ENCODE data around the gene WNT2.
"Not testable (repeated sequence)": the region's sequence is repeated elsewhere in the genome, so short reads cannot be mapped to it uniquely, and the experiment has no call there.

Gene WNT2

DNA sequence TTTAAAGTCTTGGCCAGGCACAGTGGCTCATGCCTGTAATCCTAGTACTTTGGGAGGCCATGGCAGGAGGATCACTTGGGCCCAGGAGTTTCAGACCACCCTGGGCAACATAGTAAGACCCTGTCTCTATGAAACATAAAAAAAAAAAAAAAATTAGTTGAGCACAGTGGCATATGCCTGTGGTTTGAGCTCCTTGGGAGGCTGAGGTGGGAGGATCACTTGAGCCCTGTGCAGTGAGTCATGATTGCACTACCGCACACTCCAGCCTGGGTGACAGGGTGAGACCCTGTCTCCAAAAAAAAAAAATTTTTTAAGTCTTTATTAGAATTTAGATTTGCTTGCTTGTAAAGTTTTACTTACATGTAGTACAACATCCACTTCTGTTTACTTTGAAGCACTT, 14.0 kb downstream of the WNT2 start:
- no peak for DNase-seq (ENCODE audit: low spot score)

DNA sequence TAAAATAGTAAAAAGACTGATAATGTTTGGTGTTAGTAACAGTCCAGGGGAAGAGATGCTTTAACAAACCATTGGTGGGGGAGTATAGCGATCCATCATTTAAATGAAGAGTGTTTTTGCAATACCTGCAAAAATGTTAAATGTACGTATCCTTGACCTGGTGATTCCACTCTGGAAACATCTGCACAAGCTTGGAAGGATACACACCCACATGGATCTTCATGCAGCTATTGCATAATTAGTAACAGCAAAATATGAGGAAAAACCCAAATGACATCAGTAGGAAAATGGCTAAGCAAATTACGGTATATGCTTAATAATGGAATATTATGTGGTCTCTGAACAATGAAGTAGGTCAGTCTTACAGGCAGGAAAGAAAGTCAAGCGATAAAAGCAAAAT, 20.5 kb downstream of the WNT2 start:
- DNase-seq (ENCODE audit: low spot score), result no peak

DNA sequence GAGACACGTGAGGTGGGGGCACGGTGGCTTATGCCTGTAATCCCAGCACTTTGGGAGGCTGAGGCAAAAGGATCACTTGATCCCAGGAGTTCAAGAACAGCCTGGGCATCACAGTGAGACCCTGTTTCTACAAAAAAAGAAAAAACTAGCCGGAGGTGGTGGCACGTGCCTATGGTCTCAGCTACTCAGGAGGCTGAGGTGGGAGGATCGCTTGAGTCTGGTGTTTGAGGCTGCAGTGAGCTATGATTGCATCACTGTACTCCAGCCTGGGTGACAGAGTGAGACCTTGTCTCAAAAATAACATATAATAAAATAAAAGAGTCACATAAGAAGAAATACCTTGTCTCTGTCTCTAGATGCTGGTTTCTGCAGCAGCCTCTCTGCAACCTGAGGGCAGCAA, 22.4 kb downstream of the WNT2 start:
- not testable (repeated sequence) for DNase-seq (ENCODE audit: low spot score)

DNA sequence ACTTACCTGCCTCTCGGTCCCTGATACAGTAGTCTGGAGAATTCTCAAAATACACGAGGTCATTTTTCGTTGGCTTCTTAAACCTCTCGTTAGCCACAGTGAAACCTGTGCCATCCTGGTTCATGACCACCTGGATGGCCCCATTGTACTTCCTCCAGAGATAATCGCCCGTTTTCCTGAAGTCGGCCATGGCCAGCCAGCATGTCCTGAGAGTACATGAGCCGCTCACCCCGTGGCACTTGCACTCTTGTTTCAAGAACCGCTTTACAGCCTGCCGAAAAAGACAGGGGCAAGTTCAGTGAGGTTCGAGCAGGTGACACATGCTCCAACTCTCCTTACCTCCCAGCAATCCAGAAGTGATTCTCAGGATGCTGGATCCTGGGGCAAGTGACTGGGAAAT, 25.3 kb downstream of the WNT2 start:
- DNase-seq (ENCODE audit: low spot score), result no peak

DNA sequence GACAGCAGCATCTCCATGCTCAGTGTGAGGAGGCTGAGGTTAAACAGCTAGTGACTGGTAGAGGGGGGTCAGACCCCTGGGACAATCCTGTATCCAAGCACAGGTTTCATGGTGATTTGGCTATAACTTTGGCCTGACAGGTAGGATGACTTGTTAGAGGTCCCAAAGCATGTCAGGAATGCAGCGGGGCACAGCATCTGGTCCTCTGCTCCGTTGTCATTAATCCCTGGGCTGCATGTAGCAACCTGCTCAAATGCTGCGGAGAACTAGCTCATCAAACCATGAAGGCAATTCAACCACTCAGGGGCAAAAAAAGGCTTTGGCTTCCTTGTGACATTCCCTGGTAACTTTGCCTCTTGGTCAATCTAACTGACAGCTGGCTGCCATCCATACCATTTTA, 26.8 kb downstream of the WNT2 start:
- no peak for DNase-seq (ENCODE audit: low spot score)

DNA sequence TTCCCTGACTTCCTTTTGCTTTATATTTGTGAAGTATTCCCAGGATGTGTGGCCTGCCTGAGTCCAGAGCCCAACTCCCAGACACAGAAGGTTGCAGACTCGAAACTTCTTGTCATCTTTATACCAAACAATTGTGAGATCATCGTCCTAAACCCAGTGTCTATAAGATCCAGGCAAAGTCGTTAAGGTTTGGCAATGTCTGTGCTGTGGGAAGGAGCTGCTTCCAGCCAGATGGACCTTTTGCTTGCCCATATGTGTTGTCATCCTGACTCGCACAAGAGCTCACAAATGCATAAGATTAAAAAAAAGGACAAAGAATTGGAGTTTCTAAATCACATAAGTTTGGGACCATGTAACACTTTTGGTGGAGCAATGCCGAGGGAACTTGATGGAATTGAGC, 37.0 kb downstream of the WNT2 start:
- DNase-seq (ENCODE audit: low spot score), result no peak

DNA sequence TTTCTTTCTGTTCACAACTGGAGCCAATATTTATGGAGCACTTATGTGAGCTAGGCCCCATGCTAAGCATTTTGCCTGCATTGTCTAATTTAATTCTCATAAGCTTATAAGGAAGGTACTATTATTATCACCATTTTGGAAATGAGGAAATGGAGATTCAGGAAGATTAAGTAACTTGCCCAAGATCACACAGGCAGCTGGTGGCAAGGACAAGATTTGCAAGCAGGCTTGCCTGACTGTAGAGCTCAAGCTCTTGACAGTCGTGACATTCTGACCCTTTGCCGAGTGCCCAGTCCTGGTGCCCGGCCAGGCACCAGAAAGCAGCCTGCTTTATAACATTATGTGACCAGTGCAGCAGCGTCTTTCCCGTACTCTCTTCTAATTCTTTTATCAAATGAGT, 38.2 kb downstream of the WNT2 start:
- DNase-seq (ENCODE audit: low spot score), result no peak

DNA sequence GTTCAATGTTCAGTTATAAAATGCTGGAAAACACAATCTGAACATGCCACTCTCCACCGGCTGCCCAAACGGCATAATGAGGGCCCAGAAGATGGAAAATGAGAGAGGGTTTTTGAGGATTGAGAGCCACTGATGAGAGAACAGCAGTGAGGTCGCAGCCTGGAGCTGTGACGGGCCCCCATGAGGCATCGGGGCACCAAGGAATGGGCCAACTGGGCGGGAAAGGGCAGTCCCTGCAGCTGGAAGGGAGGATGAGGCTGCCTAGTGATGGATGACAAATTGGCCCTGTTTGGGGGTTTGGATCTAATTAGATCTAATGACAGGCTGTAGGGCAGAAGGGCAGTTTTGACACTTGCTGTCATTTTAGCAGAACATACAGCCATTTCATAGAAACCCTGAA, 39.1 kb downstream of the WNT2 start:
- no peak for DNase-seq (ENCODE audit: low spot score)

DNA sequence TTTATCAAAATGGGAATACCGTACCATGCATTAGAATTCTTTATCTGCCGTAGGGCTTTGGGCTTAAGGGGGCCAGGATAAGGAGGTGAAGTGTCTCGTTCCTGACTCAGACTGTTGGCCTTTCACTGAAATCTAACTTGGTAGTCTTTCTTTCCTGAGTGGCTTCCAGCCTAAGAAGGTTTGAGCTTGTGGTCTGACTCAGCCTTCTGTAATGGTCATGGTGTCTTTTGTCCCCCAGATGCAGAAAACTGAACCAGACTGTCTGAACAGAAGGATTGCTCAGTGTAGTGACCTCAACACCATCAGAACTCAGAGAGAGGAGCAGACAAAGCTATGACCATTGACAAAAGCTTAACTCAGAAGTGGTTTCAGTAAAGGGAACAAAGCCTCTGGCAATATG, 39.5 kb downstream of the WNT2 start:
- DNase-seq (ENCODE audit: low spot score), result peak; percentile 80

DNA sequence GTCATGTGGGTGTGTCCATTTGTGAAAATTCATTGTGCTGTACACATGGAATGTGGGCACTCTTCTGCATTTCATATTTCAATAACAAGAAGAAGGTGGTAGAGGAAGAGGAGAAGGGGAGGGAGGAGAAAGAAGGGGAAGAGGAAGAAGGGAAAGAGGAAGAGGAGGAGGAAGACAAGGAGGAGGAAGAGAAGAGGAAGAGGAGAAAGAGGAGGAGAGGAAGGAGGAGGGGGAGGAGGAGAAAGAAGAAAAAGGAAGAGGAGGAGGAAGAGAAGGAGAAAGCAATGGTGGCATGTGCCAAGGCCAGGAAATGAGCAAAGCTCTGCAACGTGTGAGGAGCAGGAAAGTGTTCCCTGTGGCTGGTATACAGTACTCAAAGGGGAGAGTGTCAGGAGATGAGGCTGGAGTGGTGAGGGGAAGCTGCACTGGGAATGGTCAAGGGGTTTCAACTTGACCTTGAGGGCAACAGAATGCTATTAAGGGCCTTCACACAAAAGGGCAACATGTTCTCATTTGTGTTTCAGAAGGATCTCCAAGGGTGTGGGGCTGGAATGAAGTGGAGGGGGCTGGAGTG, 40.5 kb downstream of the WNT2 start:
- no peak for DNase-seq (ENCODE audit: low spot score)

DNA sequence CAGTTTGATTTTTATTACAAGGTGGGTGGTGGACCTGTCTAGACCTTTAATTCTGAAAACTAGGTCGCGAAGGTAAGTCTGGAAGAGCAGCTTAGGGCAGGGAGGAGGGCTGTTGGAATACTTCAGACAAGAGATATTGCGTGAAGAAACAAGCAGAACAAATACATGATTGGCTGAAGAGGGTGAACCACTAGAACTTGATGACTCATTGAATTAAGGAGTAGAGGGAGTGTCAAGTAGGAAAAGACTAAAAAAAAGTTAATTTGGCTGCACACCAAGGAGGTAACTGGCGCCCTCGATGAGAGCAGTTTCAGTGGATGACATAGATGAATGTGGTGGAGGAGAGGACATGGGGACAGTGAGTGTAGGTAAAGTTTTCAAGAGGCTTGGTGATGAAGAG, 41.3 kb downstream of the WNT2 start:
- DNase-seq (ENCODE audit: low spot score), result no peak

DNA sequence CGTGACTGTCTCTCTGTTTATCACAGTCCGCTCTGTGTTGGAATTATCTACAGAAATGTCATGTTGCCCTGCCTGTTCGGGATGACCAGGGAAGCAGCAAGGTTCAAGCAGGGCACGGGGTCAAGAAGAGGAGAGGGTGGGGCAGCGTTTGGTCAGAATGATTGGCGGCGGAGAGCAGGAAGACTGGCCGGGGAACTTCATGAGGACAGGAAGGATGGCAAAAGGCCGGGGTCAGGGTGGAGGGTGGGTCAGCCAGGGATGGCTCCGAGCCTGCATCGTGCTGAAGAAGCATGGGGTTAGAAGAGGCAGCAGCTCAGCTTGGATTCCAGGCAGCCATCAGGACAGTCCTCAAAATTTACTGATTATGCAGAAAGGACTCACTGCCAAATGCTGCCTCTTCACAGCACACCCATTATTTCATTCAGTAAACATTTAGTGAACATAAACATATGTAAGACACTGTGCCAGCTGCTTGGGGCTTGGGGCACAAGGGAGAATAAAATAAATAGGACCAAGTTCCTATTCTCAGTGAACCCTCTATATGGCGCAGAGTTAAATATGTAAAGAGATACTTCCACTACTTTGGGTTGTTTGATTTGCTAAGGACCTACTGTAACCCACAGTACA, 42.8 kb downstream of the WNT2 start:
- DNase-seq (ENCODE audit: low spot score), result no peak

DNA sequence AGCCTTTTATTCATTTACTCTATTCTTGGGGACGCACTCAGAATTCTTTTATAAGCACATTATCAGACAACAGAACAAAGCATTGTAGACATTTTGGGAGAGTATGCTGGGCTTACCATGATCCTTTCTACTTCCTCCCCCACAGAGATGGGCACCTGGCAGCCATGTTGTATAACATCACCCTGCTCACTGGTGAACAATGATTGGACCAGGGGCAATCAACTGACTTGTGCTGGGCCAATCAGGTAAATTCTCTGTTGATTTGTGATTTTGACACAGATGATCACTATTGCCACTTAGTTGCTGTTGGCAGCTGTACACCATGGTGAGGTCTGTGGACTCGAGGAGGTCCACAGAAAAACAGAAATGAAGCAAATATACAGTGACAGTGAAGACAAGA, 43.7 kb downstream of the WNT2 start:
- DNase-seq (ENCODE audit: low spot score), result no peak

DNA sequence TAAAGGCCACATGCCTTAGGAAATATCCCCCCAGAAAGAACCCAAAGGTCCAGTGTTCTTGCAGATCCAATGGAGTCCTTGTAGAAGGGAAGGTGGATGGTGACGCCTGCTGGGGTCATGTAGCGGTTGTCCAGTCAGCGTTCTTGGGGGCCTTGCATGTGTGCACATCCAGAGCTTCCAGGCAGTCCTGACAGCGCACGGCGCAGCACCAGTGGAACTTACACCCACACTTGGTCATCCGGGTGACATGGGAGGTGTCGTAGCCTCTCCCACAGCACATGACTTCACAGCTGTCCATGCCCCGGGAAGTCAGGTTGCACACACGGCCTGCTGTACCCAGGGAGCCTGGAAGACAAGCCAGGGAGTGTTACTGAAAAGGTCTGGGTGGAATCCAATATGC, 44.8 kb downstream of the WNT2 start:
- DNase-seq (ENCODE audit: low spot score), result no peak

DNA sequence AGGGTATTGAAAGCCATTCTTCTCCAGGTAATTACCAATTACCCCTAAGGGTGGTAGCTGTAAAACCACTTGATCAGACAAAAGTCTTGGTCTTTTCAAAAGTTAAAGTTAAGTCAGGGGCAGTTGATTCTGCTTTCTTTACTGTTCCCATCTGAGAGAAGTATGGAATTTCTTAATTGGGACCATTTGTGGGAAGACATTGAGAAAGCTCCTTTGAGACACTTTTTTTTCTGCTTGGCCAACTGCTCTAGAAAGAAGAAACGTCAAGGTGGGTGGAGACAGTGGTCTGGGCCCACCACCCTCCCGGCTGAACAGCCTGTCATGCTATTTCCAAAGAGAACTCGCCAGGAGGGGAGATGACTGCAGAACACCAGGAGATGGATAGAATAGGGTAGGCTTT, 45.3 kb downstream of the WNT2 start:
- no peak for DNase-seq (ENCODE audit: low spot score)

DNA sequence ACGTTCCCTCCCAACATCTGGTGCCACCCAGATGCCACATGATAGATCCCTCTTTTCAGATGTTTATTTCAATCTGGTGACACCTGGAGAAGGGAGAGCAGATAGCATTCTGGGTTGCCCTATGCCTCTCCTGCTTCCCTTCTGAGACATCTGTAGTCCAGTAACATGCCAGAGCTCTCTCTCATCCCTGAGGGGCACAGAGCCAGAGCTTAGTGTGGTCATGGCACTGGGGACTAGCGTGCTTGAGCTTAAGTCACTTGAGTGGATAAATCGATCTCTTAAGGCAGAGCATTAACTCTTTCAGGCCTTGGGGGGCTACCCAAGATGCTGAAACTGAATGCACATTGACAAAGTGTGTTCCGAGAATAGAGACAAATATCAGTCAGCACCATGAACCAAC, 47.9 kb downstream of the WNT2 start:
- no peak for DNase-seq (ENCODE audit: low spot score)

DNA sequence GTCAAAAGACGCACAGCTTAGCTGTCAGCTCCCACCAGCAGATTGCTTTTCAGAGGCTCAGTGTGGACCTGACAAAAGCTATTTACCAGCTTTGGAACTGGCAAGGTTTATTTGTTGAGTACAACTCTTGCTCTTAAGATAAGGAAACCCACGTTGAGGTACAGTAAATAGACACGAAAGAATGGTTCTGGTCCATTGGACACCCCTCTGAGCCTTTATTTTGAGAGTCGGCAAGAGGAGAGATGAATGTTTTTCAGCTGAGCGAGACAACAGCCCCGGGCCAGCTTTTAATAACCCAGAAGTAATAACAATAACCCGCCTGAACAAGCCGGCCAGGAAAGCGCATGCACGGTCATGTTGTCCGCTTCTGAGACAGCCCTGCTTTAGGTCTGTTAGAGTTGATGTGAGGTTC, 49.0 kb downstream of the WNT2 start:
- DNase-seq (ENCODE audit: low spot score), result no peak

DNA sequence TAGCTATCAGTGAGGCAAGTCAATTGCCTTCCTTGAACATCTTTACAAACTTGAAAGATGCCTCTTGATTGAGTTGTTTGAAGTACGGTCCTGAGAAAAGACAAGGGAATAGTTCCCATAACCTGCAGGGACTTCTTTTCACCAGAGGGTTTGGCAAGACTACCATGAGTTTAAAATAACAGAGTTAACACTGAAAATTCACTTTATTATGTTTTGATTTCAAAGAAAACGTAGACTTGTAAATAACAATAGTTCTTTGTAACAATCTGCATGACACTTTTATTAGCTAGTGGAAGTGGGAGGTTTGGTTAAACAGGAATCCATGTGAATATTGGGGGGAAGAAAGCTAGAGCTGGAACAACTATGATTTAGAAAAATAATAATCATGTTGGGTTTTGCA, 49.5 kb downstream of the WNT2 start:
- no peak for DNase-seq (ENCODE audit: low spot score)

DNA sequence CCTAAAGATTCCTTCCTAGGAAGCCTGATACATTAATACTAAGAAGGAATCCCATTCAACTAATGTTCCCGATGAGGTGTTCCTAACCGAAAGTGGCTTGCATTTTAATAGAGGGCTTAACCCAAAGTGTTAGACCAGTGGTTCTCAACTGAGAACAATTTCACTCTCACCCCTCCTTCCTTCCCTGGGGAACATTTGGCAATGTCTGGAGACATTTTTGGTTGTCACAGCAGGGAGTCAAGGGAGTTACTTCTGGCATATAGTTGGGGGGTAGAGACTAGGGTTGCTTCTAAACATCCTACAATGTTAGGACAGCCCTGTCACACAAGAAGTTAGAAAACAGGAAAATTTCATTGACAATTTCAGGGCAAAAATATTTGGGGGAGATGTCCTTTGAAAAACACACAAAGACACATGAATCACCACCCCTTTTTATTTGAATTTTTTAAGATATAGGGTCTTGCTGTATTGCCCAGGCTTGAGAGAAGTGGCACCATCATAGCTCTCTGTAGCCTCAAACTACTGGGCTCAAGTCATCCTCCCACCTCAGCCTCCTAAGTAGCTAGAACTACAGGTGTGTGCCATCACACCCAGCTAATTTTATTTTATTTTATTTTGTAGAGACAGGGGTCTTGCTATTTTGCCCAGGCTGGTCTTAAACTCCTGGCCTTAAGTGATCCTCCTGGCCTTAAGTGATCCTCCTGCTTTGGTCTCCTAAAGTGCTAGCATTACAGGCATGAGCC, 50.7 kb downstream of the WNT2 start:
- DNase-seq (ENCODE audit: low spot score), result no peak

DNA sequence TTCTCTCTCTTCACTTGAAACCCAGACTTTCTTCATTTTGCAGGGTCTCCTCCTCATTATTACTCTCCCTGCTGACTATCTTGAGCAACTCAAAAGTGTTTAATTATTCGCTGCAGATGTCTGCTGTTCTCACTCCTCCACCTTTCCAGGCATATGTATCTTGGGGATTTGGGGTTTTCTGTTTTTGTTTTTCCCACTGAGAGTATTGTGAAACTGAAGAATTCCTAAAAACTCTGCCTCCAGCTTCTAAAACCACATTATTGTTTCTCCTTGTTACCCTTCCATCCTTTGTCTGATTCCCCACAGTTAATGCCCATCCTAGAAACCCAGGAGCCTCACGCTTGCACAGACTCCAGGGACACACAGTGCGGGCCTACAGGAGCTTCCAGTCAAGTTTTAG, 51.3 kb downstream of the WNT2 start:
- DNase-seq (ENCODE audit: low spot score), result no peak

DNA sequence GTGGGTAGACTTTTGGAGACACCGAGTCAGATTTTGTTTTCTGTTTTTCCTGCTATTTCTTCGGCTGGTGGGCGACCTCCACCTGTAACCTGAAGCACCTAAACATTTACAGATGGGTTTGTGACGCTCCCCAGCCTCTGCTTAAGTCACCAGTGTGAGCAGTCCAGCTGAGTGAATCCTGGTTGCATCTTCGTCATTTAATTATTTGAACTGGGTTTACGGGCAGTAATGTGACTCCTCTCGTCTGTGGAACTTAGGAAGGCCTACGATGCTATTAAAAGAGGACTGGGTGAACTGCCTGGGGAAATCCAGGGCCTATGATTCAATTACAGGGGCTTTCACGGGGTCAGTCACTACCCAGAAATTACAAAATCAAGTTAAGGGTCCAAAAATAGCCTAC, 52.5 kb downstream of the WNT2 start:
- DNase-seq (ENCODE audit: low spot score), result no peak

DNA sequence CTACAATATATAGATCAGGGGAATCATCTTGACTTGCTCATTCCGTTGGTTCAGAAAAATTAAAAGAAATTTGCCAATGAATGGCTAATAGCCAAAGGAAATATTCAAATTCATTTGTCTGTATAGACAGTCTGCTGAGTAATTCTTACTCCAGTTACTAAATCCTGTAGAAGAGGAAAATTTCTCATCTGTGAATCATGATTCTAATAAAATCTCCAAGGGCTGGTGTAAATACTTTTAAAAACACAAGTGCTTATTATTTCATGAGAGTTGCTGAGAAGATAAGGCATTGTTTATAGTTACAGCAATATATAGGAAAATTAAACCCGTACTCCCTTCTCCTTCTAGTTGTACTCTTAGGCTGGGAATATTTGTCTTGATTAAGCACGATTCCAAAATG, 53.0 kb downstream of the WNT2 start:
- peak; percentile 85 for DNase-seq (ENCODE audit: low spot score)

DNA sequence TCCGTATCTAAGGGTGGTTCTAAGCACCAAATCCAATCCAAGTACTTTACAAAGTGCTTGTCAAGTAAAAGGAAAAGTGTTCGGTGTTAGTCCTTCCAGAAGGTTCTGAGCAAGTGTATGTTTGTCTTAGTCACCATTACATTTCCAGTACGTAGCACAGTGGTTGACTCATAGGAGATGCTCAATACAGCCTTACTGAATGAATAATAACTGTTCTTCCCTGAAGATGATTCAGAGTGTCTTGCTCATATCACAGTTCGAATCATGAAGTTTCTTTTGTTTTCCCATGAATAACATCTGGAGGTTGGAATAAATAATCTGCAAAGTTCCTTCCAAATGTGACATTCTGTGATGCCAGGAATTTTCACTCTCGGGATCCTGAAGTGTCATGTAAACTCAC, 53.4 kb downstream of the WNT2 start:
- DNase-seq (ENCODE audit: low spot score), result peak; percentile 96

DNA sequence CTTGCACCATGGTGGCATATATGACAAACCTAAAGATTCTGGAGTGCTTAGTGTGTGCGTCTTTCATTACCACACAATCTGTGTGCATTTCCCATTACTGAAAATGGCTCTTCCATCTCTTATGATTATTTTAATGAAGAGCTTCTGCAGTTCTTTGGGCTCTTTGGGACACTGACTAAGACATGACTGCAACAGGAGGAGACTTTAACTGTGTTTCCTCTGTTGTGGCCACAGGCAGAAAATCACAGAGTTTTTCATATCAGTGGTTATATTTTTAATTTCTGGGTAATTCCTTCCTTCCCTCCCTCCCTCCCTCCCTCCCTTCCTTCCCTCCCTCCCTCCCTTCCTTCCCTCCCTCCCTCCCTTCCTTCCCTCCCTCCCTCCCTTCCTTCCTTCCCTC, 58.1 kb downstream of the WNT2 start:
- DNase-seq (ENCODE audit: low spot score), result no peak
